Stomach (tissue), 9 donors: ENCODE data around the gene CFAP65. TPM values are rescaled to one million over a fixed set of nuclear protein-coding genes. Genes with fewer than 3 reads are reported as not detected.

Experiments
- DNase-seq, 2 donors: peaks; one replicate each; pipeline versions ENCODE4 v3.0.0 to v3.0.0-alpha.2; 2013 to 2019
- H3K27ac ChIP-seq, 5 donors: fragments of 200-600 bp in 4 of 5; sonication (generic) in 4 of 5; one replicate each; pipeline ENCODE4 v1.5.1; 2013 to 2019; ENCODE audit warnings: mild to moderate bottlenecking in 1 of 5, moderate library complexity in 1 of 5
- H3K27me3 ChIP-seq, 3 donors: fragments of 200-600 bp; sonication (generic); one replicate each; pipeline ENCODE4 v1.5.1; 2017 to 2019; ENCODE audit warnings: mixed run types in 1 of 3
- H3K36me3 ChIP-seq, 4 donors: fragments of 200-600 bp; sonication (generic); 1 replicate in 3 of 4; 2 replicates in 1 of 4; pipeline ENCODE4 v1.5.1; 2016 to 2019
- H3K4me1 ChIP-seq, 4 donors: fragments of 200-600 bp; sonication (generic); one replicate each; pipeline ENCODE4 v1.5.1; 2016 to 2019
- H3K4me3 ChIP-seq, 4 donors: fragments of 200-600 bp; sonication (generic) in 3 of 4; one replicate each; pipeline ENCODE4 v1.5.1; 2016 to 2019; ENCODE audit warnings: mild to moderate bottlenecking in 1 of 4
- H3K9me3 ChIP-seq, 4 donors: fragments of 200-600 bp; sonication (generic); one replicate each; pipeline ENCODE4 v1.5.1; 2016 to 2019
- CTCF ChIP-seq, 7 experiments: fragments of 450-650 bp in 4 of 7; fragments of 200-600 bp in 3 of 7; sonication (generic) in 3 of 7; IDR thresholded peaks; one replicate each; pipeline ENCODE4 v1.5.1; 2016 to 2019; ENCODE audit warnings: antibody characterized with exemption in 7 of 7, control low read depth in 2 of 7, mild to moderate bottlenecking in 1 of 7
- EP300 ChIP-seq: sonication (generic); formaldehyde crosslinking; IDR thresholded peaks from one replicate; pipeline ENCODE4 v1.6.1; 2017; ENCODE audit warnings: antibody characterized with exemption
- POLR2A ChIP-seq, 4 donors: fragments of 450-650 bp; IDR thresholded peaks; one replicate each; pipeline ENCODE4 v1.6.1; 2016; ENCODE audit warnings: antibody characterized with exemption in 4 of 4, control low read depth in 2 of 4, mild to moderate bottlenecking in 1 of 4, moderate library complexity in 1 of 4
- POLR2AphosphoS5 ChIP-seq, 3 donors: sonication (generic); formaldehyde crosslinking; IDR thresholded peaks; one replicate each; pipeline ENCODE4 v1.6.1; 2016; ENCODE audit warnings: antibody characterized with exemption in 3 of 3
- WGBS, 5 donors: extraction: QIAGEN DNeasy Blood & Tissue Kit in 3 of 5; methylation state at CpG; one replicate each; pipeline versions ENCODE4 v1.1.5 to v1.1.7; 2013 to 2018; 5-methylcytosine and 5-hydroxymethylcytosine counted together
- intact Hi-C: fragments of 100-400 bp; cut with DNase I; formaldehyde crosslinking; loops from one replicate; pipeline ENCODE4 v1.15.1; 2023; ENCODE audit warnings: low total_unique reads
- polyA plus RNA-seq, 3 donors: library from polyadenylated mRNA; stranded (reverse); fragments of 200-250 nt; gene quantifications; one replicate each; pipeline ENCODE4 v1.2.3, GENCODE V29; 2013
- total RNA-seq, 5 donors: library from RNA; depleted of rRNA; stranded (reverse); fragments of >200 nt; gene quantifications; one replicate each; pipeline versions ENCODE4 v1.1.0 to v1.2.3, GENCODE V29; 2014 to 2016
- donor health status: healthy with polysubstance abuse.
- donor health status: Bipolar disorder and iron deficiency.
- donor health status: healthy.

The CFAP65 gene
- total and polyA plus RNA-seq, 8 donors: 0.10 to 2.6 TPM; not detected in 6

DNA sequence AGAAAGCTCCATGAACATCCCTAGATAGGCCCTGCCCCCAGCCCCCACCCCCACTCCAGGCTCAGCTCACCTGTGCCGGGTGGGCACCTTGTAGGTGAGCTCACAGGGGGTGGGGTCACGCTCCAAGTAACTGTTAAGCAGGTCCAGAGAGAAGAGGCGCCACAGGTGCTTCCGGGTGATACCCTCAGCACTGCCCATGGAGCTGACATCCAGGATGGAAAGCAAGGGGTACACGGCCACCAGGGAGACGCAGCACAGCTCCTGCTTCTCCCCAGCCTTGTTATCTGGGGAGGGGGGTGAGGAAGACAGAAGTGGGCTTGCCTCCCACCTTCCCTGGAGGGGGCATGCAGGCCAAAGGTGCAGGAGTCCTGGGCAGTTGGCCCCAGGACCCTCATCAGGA, 21.9 kb downstream of the CFAP65 start:
- Histone ChIP-seq H3K27me3 (peaks cover 0 to 44% (median 0%) of the 10 kb centered on the region in 3 donors), H3K36me3 (no peaks in the 10 kb centered on the region), H3K4me3 (no peak overlapping the region), H3K4me1 (no peaks in the 10 kb centered on the region), H3K9me3 (no peaks in the 10 kb centered on the region), H3K27ac (no peak overlapping the region)
- no peak for DNase-seq
- TF ChIP-seq CTCF (IDR thresholded peaks at IDR 0.05) (no peak), EP300 (no peak), POLR2A (IDR thresholded peaks at IDR 0.05) (no peak), POLR2AphosphoS5 (IDR thresholded peaks at IDR 0.05) (no peak)
- intact Hi-C loops: no loop called here
- 74 to 88% (median 84%) methylated on average over 6 of the region's 6 CpGs for WGBS, 5 donors

DNA sequence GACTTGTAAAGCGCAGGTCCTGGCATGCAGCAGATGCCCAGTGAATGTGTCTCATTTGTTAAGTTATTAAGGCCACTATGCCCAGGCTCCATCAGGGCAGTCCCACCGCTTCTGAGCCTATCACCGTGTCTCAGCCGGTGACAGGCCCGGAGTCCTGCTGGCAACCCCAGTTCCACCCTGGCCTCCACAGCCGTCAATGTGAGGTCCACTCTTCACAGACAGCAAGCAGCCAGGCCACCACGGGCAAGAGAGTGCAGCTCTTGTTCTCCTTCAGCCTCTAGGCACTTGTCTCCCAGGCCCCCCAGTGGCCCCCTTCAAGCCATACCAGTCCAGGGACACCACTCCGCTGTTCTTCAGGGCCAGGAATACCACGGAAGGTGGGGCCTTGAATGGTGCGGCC, 22.6 kb downstream of the CFAP65 start:
- no peaks in the 10 kb centered on the region for H3K4me1 ChIP-seq
- intact Hi-C loops: no loop called here
- no peak overlapping the region for H3K27ac ChIP-seq
- H3K4me3 ChIP-seq: no peak overlapping the region
- no peak for DNase-seq
- H3K36me3 ChIP-seq: no peaks in the 10 kb centered on the region
- H3K27me3 ChIP-seq: peaks cover 0 to 51% (median 0%) of the 10 kb centered on the region in 3 donors
- no peaks in the 10 kb centered on the region for H3K9me3 ChIP-seq
- WGBS, 5 donors: 88 to 94% (median 91%) methylated on average over 4 to 10 of the region's 10 CpGs
- no peak for TF ChIP-seq POLR2AphosphoS5 (IDR thresholded peaks at IDR 0.05)
- TF ChIP-seq EP300: no peak
- TF ChIP-seq POLR2A (IDR thresholded peaks at IDR 0.05): no peak
- no peak for TF ChIP-seq CTCF (IDR thresholded peaks at IDR 0.05)

DNA sequence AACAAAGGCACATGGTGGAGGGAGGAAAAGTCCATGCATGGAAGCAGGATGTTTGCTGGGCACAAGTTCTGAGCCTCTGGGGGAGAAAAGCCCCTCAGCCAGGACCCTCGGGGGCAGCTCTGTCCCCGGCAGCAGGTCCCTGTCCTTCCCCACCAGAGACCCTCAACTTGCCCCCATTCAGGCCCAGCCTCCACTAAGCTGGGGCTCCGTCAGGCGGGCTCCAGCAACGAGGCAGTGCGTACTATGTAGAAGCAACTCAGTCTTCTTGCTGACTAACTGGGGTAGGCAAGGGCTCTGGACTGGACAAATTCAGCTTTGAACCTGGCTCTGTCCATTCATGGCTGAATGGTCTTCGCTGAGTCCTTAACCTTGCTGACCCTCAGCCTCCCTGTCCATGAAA, 23.0 kb downstream of the CFAP65 start:
- WGBS, 5 donors: 80 to 89% (median 85%) methylated on average over 7 of the region's 7 CpGs
- no peaks in the 10 kb centered on the region for H3K36me3 ChIP-seq
- H3K9me3 ChIP-seq: no peaks in the 10 kb centered on the region
- H3K27ac ChIP-seq: no peak overlapping the region
- DNase-seq: no peak
- H3K4me1 ChIP-seq: no peaks in the 10 kb centered on the region
- H3K4me3 ChIP-seq: no peak overlapping the region
- no peak for TF ChIP-seq EP300
- TF ChIP-seq POLR2AphosphoS5 (IDR thresholded peaks at IDR 0.05): no peak
- no peak for TF ChIP-seq CTCF (IDR thresholded peaks at IDR 0.05)
- TF ChIP-seq POLR2A (IDR thresholded peaks at IDR 0.05): no peak
- intact Hi-C loops: no loop called here
- H3K27me3 ChIP-seq: peaks cover 0 to 56% (median 0%) of the 10 kb centered on the region in 3 donors

- intact Hi-C loops: no loop called here
- peak in 1 of 2 donors; percentile 40 for DNase-seq
- H3K4me1 ChIP-seq: no peaks in the 10 kb centered on the region
- WGBS, 5 donors: 68 to 84% (median 79%) methylated on average over 12 to 14 of the region's 14 CpGs
- no peaks in the 10 kb centered on the region for H3K9me3 ChIP-seq
- H3K36me3 ChIP-seq: no peaks in the 10 kb centered on the region
- TF ChIP-seq POLR2A (IDR thresholded peaks at IDR 0.05) (no peak), CTCF (IDR thresholded peaks at IDR 0.05) (no peak), EP300 (no peak), POLR2AphosphoS5 (IDR thresholded peaks at IDR 0.05) (no peak)
- H3K27ac ChIP-seq: no peak overlapping the region
- no peak overlapping the region for H3K4me3 ChIP-seq
- peaks cover 0 to 58% (median 0%) of the 10 kb centered on the region in 3 donors for H3K27me3 ChIP-seq
Measured at GRCh38 chr2:219017201-219017931, 23.9 kb downstream of the CFAP65 start.
